ENCODE results near the gene POLR3B.
"Not testable (repeated sequence)": the region's sequence is repeated elsewhere in the genome, so short reads cannot be mapped to it uniquely, and the experiment has no call there.

POLR3B gene

GRCh38 chr12:106477627-106478026, 120.1 kb downstream of the POLR3B start:
- DNase-seq = not testable (repeated sequence)

- DNase-seq = no peak
These were observed 122.7 kb downstream of the POLR3B start for GRCh38 chr12:106480251-106480650.

- DNase-seq = no peak
These were observed 123.7 kb downstream of the POLR3B start for GRCh38 chr12:106481246-106481645.

- DNase-seq = no peak
These were observed 130.1 kb downstream of the POLR3B start for GRCh38 chr12:106487664-106488063.

GRCh38 chr12:106488884-106489283, 131.3 kb downstream of the POLR3B start:
- DNase-seq = no peak

GRCh38 chr12:106490264-106490663, 132.7 kb downstream of the POLR3B start:
- DNase-seq = no peak

- DNase-seq = no peak
These were observed 135.3 kb downstream of the POLR3B start for GRCh38 chr12:106492857-106493256.

- DNase-seq = no peak
These were observed 136.0 kb downstream of the POLR3B start for GRCh38 chr12:106493531-106493930.

GRCh38 chr12:106495354-106495965, 137.9 kb downstream of the POLR3B start:
- DNase-seq = no peak

GRCh38 chr12:106498056-106498455, 140.5 kb downstream of the POLR3B start:
- DNase-seq = no peak

GRCh38 chr12:106499628-106500027, 142.1 kb downstream of the POLR3B start:
- DNase-seq = no peak

GRCh38 chr12:106506691-106507090, 149.1 kb downstream of the POLR3B start:
- no peak for DNase-seq

- DNase-seq = no peak
These were observed 151.4 kb downstream of the POLR3B start for GRCh38 chr12:106508966-106509365.

GRCh38 chr12:106511365-106511764, 153.8 kb downstream of the POLR3B start:
- no peak for DNase-seq

- DNase-seq = no peak
These were observed 159.8 kb downstream of the POLR3B start for GRCh38 chr12:106517314-106517713.

GRCh38 chr12:106519607-106520021, 162.1 kb downstream of the POLR3B start:
- no peak for DNase-seq

GRCh38 chr12:106521901-106522300, 164.4 kb downstream of the POLR3B start:
- DNase-seq = no peak

- DNase-seq = no peak
These were observed 165.2 kb downstream of the POLR3B start for GRCh38 chr12:106522708-106523107.

GRCh38 chr12:106527356-106527755, 169.8 kb downstream of the POLR3B start:
- no peak for DNase-seq

- no peak for DNase-seq
These were observed 183.7 kb downstream of the POLR3B start for GRCh38 chr12:106541201-106541600.

- DNase-seq = no peak
These were observed 193.9 kb downstream of the POLR3B start for GRCh38 chr12:106551410-106551809.

GRCh38 chr12:106552228-106552627, 194.7 kb downstream of the POLR3B start:
- no peak for DNase-seq

All from stimulated activated CD8-positive, alpha-beta memory T cell treated with anti-CD3 and anti-CD28 coated beads, Interleukin-4, amount 100 ng/mL, for 48 hours (primary cell).